ENCODE results near the gene RRAGC. TPM values are rescaled to one million over a fixed set of nuclear protein-coding genes. Genes with fewer than 3 reads are reported as not detected.
A peak's percentile ranks its signal among the peaks of the same experiment; 100 is the strongest.

The RRAGC gene
- total and polyA plus RNA-seq, 9 of the 15 experiments (the other 6 are each of a cell fraction or from before 2014, with no cell fraction given) = 3.9 to 16.9 (median 10.9) TPM

- no peak for TF ChIP-seq ZNF140 (CRISPR knock-in tag; IDR thresholded peaks at IDR 0.05)
- TF ChIP-seq ETS2 (tag; IDR thresholded peaks at IDR 0.05; ENCODE audit: borderline replicate concordance, poor library complexity, severe bottlenecking) = no peak
- TF ChIP-seq ZFPM2 (CRISPR knock-in tag; IDR thresholded peaks at IDR 0.05) = no peak
- TF ChIP-seq, protein P1, sequence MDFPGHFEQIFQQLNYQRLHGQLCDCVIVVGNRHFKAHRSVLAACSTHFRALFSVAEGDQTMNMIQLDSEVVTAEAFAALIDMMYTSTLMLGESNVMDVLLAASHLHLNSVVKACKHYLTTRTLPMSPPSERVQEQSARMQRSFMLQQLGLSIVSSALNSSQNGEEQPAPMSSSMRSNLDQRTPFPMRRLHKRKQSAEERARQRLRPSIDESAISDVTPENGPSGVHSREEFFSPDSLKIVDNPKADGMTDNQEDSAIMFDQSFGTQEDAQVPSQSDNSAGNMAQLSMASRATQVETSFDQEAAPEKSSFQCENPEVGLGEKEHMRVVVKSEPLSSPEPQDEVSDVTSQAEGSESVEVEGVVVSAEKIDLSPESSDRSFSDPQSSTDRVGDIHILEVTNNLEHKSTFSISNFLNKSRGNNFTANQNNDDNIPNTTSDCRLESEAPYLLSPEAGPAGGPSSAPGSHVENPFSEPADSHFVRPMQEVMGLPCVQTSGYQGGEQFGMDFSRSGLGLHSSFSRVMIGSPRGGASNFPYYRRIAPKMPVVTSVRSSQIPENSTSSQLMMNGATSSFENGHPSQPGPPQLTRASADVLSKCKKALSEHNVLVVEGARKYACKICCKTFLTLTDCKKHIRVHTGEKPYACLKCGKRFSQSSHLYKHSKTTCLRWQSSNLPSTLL (IDR thresholded peaks at IDR 0.05) = no peak
- TF ChIP-seq, protein P2, sequence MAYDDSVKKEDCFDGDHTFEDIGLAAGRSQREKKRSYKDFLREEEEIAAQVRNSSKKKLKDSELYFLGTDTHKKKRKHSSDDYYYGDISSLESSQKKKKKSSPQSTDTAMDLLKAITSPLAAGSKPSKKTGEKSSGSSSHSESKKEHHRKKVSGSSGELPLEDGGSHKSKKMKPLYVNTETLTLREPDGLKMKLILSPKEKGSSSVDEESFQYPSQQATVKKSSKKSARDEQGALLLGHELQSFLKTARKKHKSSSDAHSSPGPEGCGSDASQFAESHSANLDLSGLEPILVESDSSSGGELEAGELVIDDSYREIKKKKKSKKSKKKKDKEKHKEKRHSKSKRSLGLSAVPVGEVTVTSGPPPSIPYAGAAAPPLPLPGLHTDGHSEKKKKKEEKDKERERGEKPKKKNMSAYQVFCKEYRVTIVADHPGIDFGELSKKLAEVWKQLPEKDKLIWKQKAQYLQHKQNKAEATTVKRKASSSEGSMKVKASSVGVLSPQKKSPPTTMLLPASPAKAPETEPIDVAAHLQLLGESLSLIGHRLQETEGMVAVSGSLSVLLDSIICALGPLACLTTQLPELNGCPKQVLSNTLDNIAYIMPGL (CRISPR knock-in tag; IDR thresholded peaks at IDR 0.05) = no peak
- TF ChIP-seq, protein P3, sequence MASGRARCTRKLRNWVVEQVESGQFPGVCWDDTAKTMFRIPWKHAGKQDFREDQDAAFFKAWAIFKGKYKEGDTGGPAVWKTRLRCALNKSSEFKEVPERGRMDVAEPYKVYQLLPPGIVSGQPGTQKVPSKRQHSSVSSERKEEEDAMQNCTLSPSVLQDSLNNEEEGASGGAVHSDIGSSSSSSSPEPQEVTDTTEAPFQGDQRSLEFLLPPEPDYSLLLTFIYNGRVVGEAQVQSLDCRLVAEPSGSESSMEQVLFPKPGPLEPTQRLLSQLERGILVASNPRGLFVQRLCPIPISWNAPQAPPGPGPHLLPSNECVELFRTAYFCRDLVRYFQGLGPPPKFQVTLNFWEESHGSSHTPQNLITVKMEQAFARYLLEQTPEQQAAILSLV (tag; IDR thresholded peaks at IDR 0.05) = no peak
- no peak for TF ChIP-seq USF1 (CRISPR knock-in tag; IDR thresholded peaks at IDR 0.05)
- no peak for TF ChIP-seq SMAD1 (IDR thresholded peaks at IDR 0.05; ENCODE audit: low read depth, low read length, partially characterized antibody)
- no peak for TF ChIP-seq PTTG1 (tag; IDR thresholded peaks at IDR 0.05; ENCODE audit: low read depth)
- TF ChIP-seq ZNF77 (CRISPR knock-in tag; IDR thresholded peaks at IDR 0.05) = no peak
- peak; percentile 10; the same call in 1 of the 2 replicates for TF ChIP-seq CHD2 (IDR thresholded peaks at IDR 0.05; ENCODE audit: low read depth, low read length)
- TF ChIP-seq E2F1 (CRISPR knock-in tag; IDR thresholded peaks at IDR 0.05) = no peak; the same call in 1 of the 2 replicates
- TF ChIP-seq ARID2 (IDR thresholded peaks at IDR 0.05) = no peak
- TF ChIP-seq TOE1 (IDR thresholded peaks at IDR 0.05; ENCODE audit: borderline replicate concordance) = peak; percentile 9; the same call in 1 of the 2 replicates
- no peak for TF ChIP-seq TOE1 (CRISPR knock-in tag; IDR thresholded peaks at IDR 0.05; ENCODE audit: borderline replicate concordance, low read depth)
- TF ChIP-seq KLF13 (tag; IDR thresholded peaks at IDR 0.05; ENCODE audit: borderline replicate concordance, low read depth) = no peak
These were observed 13.7 kb upstream of the RRAGC start, which contains the start of gene MYCBP (continued) for GRCh38 chr1:38873027-38873969.
